LNCAP (cell line): Measurements from ENCODE around the gene RAD52.

ENCODE experiments used
- CTCF ChIP-seq: fragments of 450-650 bp; IDR thresholded peaks from 2 replicates; pipeline ENCODE4 v1.5.1; 2017; ENCODE audit warnings: mild to moderate bottlenecking

The RAD52 gene

GRCh38 chr12:862303-862911, 87.1 kb downstream of the RAD52 start:
- TF ChIP-seq CTCF = no peak
